Liver (tissue), 9 donors: ENCODE results near the gene ENGASE. TPM values are rescaled to one million over a fixed set of nuclear protein-coding genes. Genes with fewer than 3 reads are reported as not detected.

Source experiments
- DNase-seq: peaks from one replicate; pipeline ENCODE4 v3.0.0-alpha.2; 2017; ENCODE audit warnings: low spot score
- H3K27ac ChIP-seq, 2 donors: one replicate each; pipeline ENCODE4 v1.7.0; 2013; ENCODE audit warnings: inconsistent platforms in 2 of 2, low read length in 2 of 2, control low read depth in 1 of 2, low read depth in 1 of 2, mild to moderate bottlenecking in 1 of 2
- H3K27me3 ChIP-seq, 4 donors: one replicate each; pipeline versions ENCODE4 v1.6.1 to v1.7.0; 2013; ENCODE audit warnings: low read length in 3 of 4, inconsistent platforms in 1 of 4, mild to moderate bottlenecking in 1 of 4, moderate library complexity in 1 of 4; ENCODE audit not compliant: control insufficient read depth in 4 of 4, insufficient read depth in 4 of 4
- H3K36me3 ChIP-seq, 4 donors: one replicate each; pipeline versions ENCODE4 v1.6.1 to v1.7.0; 2013; ENCODE audit warnings: low read length in 3 of 4, mild to moderate bottlenecking in 3 of 4, low read depth in 1 of 4, moderate library complexity in 1 of 4; ENCODE audit not compliant: control insufficient read depth in 4 of 4, insufficient read depth in 3 of 4
- H3K4me1 ChIP-seq, 4 donors: one replicate each; pipeline versions ENCODE4 v1.6.1 to v1.7.0; 2013; ENCODE audit warnings: low read length in 3 of 4, mild to moderate bottlenecking in 3 of 4, moderate library complexity in 1 of 4; ENCODE audit not compliant: control insufficient read depth in 4 of 4, insufficient read depth in 4 of 4
- H3K4me3 ChIP-seq, 3 donors: one replicate each; pipeline versions ENCODE4 v1.6.1 to v1.7.0; 2013; ENCODE audit warnings: low read length in 3 of 3, control low read depth in 1 of 3, low read depth in 1 of 3, mild to moderate bottlenecking in 1 of 3
- H3K9ac ChIP-seq, 2 donors: one replicate each; pipeline ENCODE4 v1.7.0; 2013; ENCODE audit warnings: low read length in 2 of 2, mild to moderate bottlenecking in 2 of 2, moderate library complexity in 2 of 2, control low read depth in 1 of 2, low read depth in 1 of 2
- H3K9me3 ChIP-seq, 4 donors: one replicate each; pipeline versions ENCODE4 v1.6.1 to v1.7.0; 2013; ENCODE audit warnings: low read length in 3 of 4; ENCODE audit not compliant: control insufficient read depth in 4 of 4
- EGR1 ChIP-seq, 2 donors: IDR thresholded peaks; 2 replicates each; pipeline ENCODE4 v1.6.1; 2016 to 2018; ENCODE audit warnings: antibody characterized with exemption in 2 of 2, low read depth in 2 of 2
- FOXA2 ChIP-seq: IDR thresholded peaks from 2 replicates; pipeline ENCODE4 v1.6.1; 2016; ENCODE audit warnings: antibody characterized with exemption
- JUND ChIP-seq, 2 donors: IDR thresholded peaks; 2 replicates each; pipeline ENCODE4 v1.6.1; 2016; ENCODE audit warnings: antibody characterized with exemption in 2 of 2
- RAD21 ChIP-seq, 2 donors: IDR thresholded peaks; 2 replicates each; pipeline ENCODE4 v1.6.1; 2016; ENCODE audit warnings: antibody characterized with exemption in 2 of 2, mild to moderate bottlenecking in 2 of 2
- RXRA ChIP-seq, 2 donors: IDR thresholded peaks; 2 replicates each; pipeline ENCODE4 v1.6.1; 2017 to 2018; ENCODE audit warnings: antibody characterized with exemption in 2 of 2, mild to moderate bottlenecking in 1 of 2
- SP1 ChIP-seq: IDR thresholded peaks from 2 replicates; pipeline ENCODE4 v1.6.1; 2018; ENCODE audit warnings: antibody characterized with exemption, mild to moderate bottlenecking
- TAF1 ChIP-seq: conservative IDR thresholded peaks from 2 replicates; pipeline ENCODE4 v1.6.1; 2016; ENCODE audit warnings: antibody characterized with exemption, mild to moderate bottlenecking
- WGBS: extraction: QIAGEN DNeasy Blood & Tissue Kit; methylation state at CpG from one replicate; pipeline ENCODE4 v1.1.7; 2013; 5-methylcytosine and 5-hydroxymethylcytosine counted together
- polyA plus RNA-seq, 2 donors: library from polyadenylated mRNA; stranded (reverse) in 1 of 2; unstranded in 1 of 2; fragments of 200-250 nt in 1 of 2; fragments of >200 nt in 1 of 2; fragmentation: Nextera tagmentation in 1 of 2; extraction: Ambion mirVana in 1 of 2; gene quantifications; one replicate each; pipeline versions ENCODE4 v1.2.1 to v1.2.3, GENCODE V29; 2013 to 2015
- total RNA-seq, 2 donors: library from RNA; depleted of rRNA; stranded (reverse); fragments of >200 nt; gene quantifications; one replicate each; pipeline ENCODE4 v1.2.3, GENCODE V29; 2014
- TF ChIP-seq, protein P1 (sequence below): IDR thresholded peaks from 2 replicates; pipeline ENCODE4 v1.6.1; 2016; ENCODE audit warnings: antibody characterized with exemption
- TF ChIP-seq, protein P2 (sequence below): IDR thresholded peaks from 2 replicates; pipeline ENCODE4 v1.6.1; 2016; ENCODE audit warnings: antibody characterized with exemption
- TF ChIP-seq, protein P3 (sequence below): IDR thresholded peaks from 2 replicates; pipeline ENCODE4 v1.6.1; 2016; ENCODE audit warnings: antibody characterized with exemption, mild to moderate bottlenecking
- donor health status: healthy.
- donor health status: healthy.
- donor health status: healthy.
- donor health status: healthy.
- donor health status: healthy.

Gene ENGASE
- total and polyA plus RNA-seq, 4 donors, result 5.2 to 33.6 (median 7.8) TPM

DNA sequence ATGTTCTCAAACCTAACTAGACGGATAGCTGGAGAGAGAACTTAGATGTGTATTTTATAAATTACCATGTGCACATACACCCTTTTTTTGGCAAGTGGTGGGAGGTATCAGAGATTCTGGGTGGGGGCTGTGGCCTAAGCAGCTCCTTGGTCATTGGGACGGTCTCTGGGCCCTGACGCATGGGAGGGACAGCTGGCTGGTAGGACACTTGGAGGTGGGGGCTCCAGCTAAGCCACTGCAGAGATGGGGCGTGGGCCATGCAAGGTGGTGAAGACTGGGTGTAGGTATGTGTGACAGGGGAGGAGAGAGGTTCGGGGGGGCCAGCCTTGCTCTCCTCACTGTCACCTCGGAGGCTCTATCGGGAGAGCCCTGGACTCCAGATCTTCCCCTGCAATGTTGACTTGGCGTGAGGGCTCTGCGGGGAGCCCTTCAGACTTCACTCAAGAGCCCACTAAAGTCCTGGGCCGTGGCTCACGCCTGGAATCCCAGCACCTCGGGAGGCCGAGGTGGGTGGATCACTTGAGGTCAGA lies 33.5 kb upstream of the ENGASE start:
- no peaks in the 10 kb centered on the region for H3K4me1 ChIP-seq

DNA sequence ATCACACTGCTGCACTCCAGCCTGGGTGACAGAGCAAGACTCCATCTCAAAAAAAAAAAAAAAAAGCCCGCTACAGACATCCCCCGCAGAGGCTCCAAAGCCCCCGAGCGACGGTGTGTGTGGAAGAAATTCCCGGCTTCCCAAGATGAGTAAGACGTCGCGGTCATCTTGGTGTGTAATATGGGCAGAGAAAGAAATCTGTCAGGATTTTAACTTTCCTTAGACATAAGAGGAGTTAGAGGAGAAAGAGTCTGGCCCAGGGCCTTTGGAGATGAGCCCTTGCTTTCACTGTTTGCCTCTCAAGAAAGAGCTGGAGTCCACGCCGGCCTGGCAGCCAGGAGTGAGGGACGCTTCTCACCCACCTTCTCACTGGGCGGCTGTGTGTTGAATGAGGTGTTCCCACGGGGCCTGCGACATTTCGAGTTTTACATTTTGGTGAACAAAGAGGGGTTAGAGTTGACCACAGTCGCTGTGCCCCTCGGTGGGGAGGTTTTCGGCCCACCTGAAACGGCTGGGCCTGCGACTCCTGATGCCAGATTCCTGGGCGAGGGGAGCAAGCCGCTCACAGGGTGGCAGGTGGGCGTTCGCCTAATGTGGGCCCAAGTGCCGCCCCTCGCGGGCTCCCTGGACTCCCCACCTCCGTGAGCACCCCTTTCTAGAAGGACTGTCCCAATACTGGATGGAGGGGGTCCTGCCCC lies 32.8 kb upstream of the ENGASE start:
- DNase-seq, result no peak
- TF ChIP-seq EGR1 (IDR thresholded peaks at IDR 0.05; ENCODE audit: low read depth in 2 of 2) (no peak), RXRA (IDR thresholded peaks at IDR 0.05) (no peak), SP1 (no peak), FOXA2 (no peak)
- H3K9me3 ChIP-seq, result no peaks in the 10 kb centered on the region
- H3K4me1 ChIP-seq, result no peaks in the 10 kb centered on the region
- no peak overlapping the region for H3K4me3 ChIP-seq
- peaks cover 0 to 8% (median 1%) of the 10 kb centered on the region in 4 donors for H3K27me3 ChIP-seq
- H3K9ac ChIP-seq, result no peak overlapping the region
- no peaks in the 10 kb centered on the region for H3K36me3 ChIP-seq
- no peak overlapping the region for H3K27ac ChIP-seq
- 82% methylated on average over 29 of the region's 29 CpGs for WGBS

More for the DNA sequence above, 33.5 kb upstream of the ENGASE start:
- DNase-seq, result no peak
- H3K36me3 ChIP-seq, result no peaks in the 10 kb centered on the region
- H3K27ac ChIP-seq, result no peak overlapping the region
- WGBS, result 82% methylated on average over 13 of the region's 13 CpGs
- H3K9me3 ChIP-seq, result no peaks in the 10 kb centered on the region
- H3K4me3 ChIP-seq, result no peak overlapping the region
- H3K9ac ChIP-seq, result no peak overlapping the region
- TF ChIP-seq, protein P1, sequence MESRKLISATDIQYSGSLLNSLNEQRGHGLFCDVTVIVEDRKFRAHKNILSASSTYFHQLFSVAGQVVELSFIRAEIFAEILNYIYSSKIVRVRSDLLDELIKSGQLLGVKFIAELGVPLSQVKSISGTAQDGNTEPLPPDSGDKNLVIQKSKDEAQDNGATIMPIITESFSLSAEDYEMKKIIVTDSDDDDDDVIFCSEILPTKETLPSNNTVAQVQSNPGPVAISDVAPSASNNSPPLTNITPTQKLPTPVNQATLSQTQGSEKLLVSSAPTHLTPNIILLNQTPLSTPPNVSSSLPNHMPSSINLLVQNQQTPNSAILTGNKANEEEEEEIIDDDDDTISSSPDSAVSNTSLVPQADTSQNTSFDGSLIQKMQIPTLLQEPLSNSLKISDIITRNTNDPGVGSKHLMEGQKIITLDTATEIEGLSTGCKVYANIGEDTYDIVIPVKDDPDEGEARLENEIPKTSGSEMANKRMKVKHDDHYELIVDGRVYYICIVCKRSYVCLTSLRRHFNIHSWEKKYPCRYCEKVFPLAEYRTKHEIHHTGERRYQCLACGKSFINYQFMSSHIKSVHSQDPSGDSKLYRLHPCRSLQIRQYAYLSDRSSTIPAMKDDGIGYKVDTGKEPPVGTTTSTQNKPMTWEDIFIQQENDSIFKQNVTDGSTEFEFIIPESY, result no peak
- TF ChIP-seq, protein P2, sequence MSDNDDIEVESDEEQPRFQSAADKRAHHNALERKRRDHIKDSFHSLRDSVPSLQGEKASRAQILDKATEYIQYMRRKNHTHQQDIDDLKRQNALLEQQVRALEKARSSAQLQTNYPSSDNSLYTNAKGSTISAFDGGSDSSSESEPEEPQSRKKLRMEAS, result no peak
- no peak for TF ChIP-seq JUND (IDR thresholded peaks at IDR 0.05)
- no peak for TF ChIP-seq RXRA (IDR thresholded peaks at IDR 0.05)
- TF ChIP-seq RAD21 (IDR thresholded peaks at IDR 0.05), result no peak
- TF ChIP-seq, protein P3, sequence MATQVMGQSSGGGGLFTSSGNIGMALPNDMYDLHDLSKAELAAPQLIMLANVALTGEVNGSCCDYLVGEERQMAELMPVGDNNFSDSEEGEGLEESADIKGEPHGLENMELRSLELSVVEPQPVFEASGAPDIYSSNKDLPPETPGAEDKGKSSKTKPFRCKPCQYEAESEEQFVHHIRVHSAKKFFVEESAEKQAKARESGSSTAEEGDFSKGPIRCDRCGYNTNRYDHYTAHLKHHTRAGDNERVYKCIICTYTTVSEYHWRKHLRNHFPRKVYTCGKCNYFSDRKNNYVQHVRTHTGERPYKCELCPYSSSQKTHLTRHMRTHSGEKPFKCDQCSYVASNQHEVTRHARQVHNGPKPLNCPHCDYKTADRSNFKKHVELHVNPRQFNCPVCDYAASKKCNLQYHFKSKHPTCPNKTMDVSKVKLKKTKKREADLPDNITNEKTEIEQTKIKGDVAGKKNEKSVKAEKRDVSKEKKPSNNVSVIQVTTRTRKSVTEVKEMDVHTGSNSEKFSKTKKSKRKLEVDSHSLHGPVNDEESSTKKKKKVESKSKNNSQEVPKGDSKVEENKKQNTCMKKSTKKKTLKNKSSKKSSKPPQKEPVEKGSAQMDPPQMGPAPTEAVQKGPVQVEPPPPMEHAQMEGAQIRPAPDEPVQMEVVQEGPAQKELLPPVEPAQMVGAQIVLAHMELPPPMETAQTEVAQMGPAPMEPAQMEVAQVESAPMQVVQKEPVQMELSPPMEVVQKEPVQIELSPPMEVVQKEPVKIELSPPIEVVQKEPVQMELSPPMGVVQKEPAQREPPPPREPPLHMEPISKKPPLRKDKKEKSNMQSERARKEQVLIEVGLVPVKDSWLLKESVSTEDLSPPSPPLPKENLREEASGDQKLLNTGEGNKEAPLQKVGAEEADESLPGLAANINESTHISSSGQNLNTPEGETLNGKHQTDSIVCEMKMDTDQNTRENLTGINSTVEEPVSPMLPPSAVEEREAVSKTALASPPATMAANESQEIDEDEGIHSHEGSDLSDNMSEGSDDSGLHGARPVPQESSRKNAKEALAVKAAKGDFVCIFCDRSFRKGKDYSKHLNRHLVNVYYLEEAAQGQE, result no peak
- no peak for TF ChIP-seq TAF1
- H3K27me3 ChIP-seq, result peaks cover 0 to 8% (median 1%) of the 10 kb centered on the region in 4 donors
